T-helper 17 cell (primary cell): ENCODE results near the gene LRRC74B. TPM values are rescaled to one million over a fixed set of nuclear protein-coding genes. Genes with fewer than 3 reads are reported as not detected.

Source experiments
- total RNA-seq, 4 donors: library from RNA in 2 of 4; stranded (reverse) in 2 of 4; gene quantifications; one replicate each; pipeline ENCODE4 v1.2.3 and lab custom pipeline; 2022 to 2026

LRRC74B gene
- total RNA-seq, 2 donors from 2014 or later = 0.10 TPM; not detected in 1

Other genes starting within 250 kb of the LRRC74B start
- gene PI4KA, start 187.1 kb upstream of the LRRC74B start, total RNA-seq = 100 to 1,000 TPM; 159 to 160 TPM
- 10 to 100 TPM; 18.9 to 25.4 TPM for gene SNAP29, start 186.9 kb upstream of the LRRC74B start, total RNA-seq
- gene CRKL, start 128.5 kb upstream of the LRRC74B start, total RNA-seq = 10 to 100 TPM; 40.0 to 57.0 TPM
- gene AIFM3, start 78.7 kb upstream of the LRRC74B start, total RNA-seq = 1 to 10 TPM in 1 of 2 donors, under 1 TPM in 1; 0.34 to 1.2 TPM
- 10 to 100 TPM; 49.4 to 59.3 TPM for gene LZTR1, start 63.6 kb upstream of the LRRC74B start, total RNA-seq
- 10 to 100 TPM; 41.5 to 55.6 TPM for gene THAP7, start 43.8 kb upstream of the LRRC74B start, total RNA-seq
- gene P2RX6, start 30.8 kb upstream of the LRRC74B start, total RNA-seq = 1 to 10 TPM in 1 of 2 donors, under 1 TPM in 1; 0.39 to 1.0 TPM
- under 1 TPM; 0.13 to 0.15 TPM for gene SLC7A4, start 13.4 kb upstream of the LRRC74B start, total RNA-seq